NCI-H1092 treated with DMSO at 0.1 percent for 48 hours (cell line): ENCODE results near the gene WWOX.
"Not testable (repeated sequence)": the region's sequence is repeated elsewhere in the genome, so short reads cannot be mapped to it uniquely, and the experiment has no call there.

Experiments used
- DNase-seq: peaks from one replicate; lab custom pipeline; 2025; lab: John Stamatoyannopoulos, UW

Gene WWOX

DNA sequence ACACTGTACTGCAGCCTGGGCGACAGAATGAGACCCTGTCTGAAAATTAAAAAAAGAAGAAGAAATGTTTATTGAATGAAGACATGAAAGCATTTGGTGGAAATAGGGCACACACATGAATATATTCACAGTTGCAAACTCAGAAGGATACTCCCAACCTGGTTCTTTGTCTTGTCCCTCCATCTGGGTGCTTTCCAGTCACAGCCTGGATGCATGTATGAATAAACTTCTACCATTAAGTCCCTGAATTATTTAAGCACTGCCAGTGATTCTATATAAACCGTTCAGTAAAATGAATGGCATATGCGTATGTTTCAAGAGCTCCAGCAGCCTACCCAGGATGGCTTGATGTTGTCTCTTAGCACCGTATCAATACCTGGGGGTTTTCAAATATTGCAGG lies 591.1 kb downstream of the WWOX start:
- no peak for DNase-seq

DNA sequence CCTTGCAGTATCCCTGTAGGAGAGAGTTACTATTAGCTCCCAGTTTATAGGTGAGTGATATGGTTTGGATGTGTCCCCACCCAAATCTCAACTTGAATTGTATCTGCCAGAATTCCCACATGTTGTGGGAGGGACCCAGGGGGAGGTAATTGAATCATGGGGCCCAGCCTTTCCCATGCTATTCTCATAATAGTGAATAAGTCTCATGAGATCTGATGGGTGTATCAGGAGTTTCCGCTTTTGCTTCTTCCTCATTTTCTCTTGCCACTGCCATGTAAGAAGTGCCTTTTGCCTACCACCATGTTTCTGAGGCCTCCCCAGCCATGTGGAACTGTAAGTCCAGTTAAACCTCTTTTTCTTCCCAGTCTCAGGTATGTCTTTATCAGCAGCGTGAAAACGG lies 592.3 kb downstream of the WWOX start:
- not testable (repeated sequence) for DNase-seq

DNA sequence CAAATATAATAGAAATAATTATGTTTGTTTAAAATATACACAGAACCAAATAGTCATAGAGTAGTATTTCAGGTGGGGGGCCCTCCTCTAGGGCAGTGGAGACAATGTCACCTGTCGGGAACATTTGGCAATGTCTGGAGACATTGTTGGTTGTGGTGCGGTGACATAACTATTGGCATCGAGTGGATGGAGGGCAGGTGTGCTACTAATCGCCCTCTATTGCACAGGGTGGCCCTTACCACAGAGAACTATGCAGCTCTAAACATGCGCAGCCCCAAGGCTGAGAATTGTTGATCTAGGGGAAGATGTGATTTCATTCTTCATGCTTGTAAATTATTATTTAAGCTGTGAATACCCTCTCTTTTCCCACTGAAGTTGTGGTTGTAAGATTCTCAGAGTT lies 594.0 kb downstream of the WWOX start:
- DNase-seq = no peak

DNA sequence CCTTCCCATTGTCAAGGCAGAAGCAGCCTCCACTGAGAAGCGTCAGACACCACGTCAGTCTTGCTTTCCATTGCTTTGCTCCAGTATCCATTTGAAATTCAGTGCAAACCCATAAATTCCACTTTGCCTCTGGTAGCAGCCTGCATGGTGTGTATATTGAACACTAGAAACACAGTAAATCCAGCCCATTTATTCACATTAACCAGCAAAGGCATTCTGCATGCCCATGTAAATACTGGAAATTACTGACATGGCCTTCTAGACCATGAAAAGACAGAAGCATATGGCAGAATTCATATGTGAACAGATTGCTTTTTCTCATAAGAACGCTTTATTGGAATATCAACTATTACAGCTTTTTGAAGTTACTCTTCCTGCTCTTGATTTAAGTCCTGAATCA lies 595.0 kb downstream of the WWOX start:
- no peak for DNase-seq

DNA sequence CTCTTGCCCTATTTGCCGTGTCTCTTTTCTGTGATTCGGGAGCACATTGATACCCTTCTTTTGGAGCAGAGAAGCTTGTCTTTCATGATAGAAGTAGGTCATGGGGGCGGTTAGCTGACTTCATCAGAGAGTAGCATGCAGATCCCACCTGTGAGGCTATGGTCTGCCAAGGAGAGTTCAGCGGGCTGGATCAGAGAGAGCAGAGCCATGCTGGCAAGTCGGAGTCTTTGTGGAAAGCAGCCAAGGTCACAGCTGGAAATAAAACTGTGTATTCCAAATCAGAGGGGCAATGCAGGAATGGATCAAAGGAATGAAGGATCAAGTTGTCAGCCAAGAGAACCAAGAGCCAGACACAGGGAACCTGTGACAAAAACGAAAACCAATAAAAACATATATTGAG lies 595.9 kb downstream of the WWOX start:
- peak; percentile 46 for DNase-seq

DNA sequence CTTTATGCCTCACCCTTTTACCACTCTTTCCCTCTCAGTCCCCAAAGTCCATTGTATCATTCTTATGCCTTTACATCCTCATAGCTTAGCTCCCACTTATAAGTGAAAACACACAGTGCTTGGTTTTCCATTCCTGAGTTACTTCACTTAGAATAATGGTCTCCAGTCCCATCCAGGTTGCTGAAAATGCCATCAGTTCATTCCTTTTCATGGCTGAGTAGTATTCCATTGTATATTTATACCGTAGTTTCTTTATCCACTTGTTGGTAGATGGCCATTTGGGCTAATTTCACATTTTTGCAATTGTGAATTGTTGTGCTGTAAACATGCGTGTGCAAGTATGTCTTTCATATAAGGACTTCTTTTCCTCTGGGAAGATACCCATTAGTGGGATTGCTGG lies 597.3 kb downstream of the WWOX start:
- DNase-seq = no peak

DNA sequence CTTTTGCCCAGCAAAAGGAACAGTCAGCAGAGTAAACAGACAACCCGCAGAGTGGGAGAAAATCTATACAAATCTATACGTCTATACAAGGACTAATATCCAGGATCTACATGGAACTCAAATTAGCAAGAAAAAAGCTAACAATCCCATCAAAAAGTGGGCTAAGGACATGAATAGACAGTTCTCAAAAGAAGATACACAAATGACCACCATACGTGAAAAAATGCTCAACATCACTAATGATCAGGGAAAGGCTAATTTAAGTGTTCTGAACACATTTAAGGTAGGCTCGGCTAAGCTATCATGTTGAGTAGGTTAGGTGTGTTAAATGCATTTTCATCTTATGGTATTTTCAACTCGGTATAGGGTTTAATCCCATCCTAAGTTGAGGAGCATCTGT lies 598.0 kb downstream of the WWOX start:
- DNase-seq = no peak

DNA sequence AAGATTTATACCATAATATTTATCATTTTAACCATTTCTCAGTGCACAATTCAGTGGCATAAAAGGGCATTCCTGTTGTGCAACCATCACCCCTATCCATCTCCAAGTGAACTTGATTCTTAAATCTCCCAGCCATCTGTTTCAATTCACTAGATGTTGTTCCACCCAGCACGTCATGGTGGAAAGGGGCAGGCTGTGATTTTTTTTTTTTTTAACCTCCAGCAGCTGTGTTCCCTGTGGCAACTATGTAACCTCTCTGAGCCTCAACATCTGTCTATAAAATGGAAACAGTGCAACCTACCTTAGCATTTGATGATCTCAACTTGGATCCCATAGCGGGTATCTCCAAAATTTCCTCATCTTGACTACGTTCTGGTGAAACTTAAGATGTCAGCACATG lies 604.5 kb downstream of the WWOX start:
- no peak for DNase-seq

DNA sequence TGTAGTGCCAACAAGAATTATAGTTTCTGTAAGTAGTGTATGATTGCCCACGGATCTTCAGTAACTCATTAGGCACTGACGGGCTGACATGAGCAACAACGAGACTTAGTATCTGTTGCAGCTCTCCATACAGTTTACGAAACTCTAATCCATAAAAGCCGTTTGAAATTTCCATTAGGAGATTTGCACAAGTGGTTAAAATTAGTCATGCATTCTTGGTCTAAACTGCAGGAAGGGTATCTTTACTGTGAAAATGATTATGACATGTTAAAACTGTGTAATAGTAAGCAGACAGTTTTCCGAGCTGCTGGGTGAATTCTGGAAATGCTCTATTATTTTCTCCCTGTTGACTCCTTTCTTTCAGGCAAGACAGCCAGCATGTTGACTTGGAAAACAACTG lies 605.0 kb downstream of the WWOX start:
- DNase-seq = no peak

DNA sequence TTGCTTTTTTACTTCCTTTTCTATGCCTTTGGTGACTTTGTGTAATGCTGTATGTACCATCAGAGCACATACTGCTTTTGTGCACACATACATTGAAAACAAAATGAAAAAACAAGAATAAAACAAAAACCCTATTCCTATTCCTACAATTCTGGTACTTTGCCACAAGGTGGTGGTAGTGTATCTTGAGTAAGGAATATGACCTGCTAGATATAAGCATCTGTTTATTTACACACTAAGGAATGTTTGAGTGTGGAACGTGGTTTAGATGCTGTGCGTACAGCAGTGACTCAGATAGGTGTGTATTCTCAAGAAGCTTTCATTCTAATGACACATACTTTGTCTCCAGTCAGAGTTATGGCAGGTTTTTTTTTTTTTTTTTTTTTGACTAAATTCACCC lies 606.2 kb downstream of the WWOX start:
- DNase-seq = no peak

DNA sequence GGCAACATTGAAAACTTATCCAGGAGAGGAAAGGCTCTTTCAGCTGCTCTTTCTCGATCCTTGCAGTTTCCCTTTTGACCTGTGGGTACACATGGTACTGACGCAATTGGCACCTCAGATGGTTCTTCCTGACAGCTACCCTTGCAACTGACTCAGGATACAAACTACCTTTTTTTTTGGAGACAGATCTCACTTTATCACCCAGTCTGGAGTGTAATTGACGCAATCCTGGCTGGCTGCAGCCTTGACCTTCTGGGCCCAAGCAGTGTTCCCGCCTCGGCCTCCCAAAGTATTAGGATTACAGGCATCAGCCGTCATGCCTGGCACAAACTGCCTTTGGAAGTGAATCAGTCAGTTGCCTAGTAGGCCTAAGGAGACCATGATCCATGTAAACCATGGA lies 607.2 kb downstream of the WWOX start:
- no peak for DNase-seq

DNA sequence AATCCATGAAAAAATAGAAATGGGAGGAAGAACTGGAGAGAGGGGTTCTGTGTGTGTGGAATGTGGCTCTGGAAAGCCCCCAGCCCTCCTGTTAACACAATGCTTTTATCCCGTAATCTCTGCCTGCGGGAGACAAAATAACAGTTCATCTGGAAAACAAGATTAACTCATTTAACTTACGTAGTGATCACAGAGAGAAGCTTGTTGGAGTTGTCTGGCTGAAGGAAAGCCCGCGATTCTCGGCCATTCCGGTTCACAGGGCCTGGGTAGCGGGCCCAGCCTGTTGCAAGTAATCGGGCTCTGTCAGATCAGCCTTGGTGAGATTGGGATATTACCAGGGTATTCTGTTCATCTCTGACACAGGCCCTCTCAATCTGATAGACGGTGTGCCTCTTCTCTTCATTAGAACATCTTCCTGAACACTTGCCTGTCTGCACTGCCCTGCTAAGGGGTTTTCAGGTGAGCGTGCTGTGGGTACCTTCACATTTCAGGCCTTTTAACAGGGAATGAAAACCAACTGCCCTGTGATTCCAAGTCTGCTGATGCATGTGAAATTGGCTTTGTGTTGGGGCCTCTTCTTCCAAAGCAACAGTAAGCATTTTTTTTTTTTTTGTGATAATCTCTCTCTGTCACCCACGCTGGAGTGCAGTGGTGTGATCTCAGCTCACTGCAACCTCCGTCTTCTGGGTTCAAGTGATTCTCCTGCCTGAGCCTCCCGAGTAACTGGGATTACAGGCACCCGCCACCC lies 609.9 kb downstream of the WWOX start:
- no peak for DNase-seq

DNA sequence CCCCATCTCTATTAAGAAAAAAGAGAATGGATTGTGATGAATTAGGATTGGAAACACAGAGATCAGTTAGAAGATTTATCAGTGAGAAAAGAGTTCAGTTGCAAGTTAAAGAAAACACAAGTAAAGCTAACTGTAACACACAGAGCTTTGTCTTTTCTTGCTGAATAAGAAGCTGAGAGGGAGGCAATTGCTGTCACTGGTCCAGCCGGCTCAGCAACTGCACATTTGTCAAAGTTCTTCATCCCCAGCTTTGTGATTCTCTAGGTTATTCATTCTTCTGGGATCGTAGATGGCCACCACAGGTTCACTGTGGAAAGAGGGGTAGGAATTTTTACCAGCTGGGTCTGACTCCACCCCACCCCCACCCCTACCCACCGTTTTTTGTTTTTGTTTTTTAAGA lies 615.7 kb downstream of the WWOX start:
- DNase-seq = no peak

DNA sequence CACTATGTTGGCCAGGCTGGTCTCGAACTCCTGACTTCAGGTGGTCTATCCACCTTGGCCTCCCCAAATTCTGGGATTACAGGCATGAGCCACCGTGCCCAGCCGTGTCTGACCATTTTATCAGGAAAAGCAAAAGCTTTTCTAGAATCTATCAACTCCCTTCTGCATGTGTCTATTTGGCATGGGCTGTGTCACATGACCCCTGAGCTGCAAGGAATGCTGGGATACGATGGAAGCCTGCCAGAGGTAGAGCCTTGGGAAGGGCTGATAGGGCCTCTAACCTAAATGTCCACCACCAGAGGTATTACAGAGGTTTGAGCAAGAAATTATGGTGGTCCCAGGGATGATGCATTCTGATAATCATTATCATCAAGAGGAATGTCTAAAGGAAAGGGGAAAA lies 616.2 kb downstream of the WWOX start:
- no peak for DNase-seq

DNA sequence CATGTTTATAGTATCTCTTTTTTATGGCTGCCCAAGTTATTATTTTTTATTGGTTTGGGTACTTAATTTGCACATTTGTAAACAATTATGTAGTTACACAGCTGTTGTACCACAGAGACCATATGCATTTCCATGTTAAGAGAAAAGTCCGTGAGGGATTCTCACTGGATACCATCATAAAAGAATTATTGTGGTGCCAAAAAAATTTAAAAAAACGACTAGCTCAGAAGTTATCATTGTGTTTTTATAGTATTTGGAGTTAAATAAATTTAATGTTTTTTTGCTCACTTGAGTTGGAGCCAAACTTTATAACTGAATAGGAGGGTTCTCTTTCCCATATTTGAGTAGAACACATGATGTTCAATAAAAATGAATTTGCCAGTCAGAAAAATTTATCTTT lies 618.7 kb downstream of the WWOX start:
- DNase-seq = no peak

DNA sequence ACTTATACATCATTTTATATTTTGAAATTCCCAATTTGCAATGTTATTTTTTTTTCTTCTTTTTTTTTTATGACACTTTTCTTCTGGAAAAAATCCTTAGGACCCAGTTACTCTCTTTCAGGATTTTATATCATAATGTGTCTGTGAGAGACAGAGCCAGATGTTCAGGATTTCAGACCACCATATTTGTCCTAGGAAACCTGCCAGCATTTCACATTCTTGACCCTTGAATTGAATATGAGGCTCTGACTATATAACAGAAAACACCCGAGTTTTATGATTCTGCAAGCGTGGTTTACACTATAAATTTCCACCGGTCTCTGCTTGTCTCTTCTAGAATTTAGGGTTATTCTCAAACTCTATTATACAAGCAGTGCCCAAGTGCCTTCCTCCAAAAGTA lies 621.0 kb downstream of the WWOX start:
- DNase-seq = no peak

DNA sequence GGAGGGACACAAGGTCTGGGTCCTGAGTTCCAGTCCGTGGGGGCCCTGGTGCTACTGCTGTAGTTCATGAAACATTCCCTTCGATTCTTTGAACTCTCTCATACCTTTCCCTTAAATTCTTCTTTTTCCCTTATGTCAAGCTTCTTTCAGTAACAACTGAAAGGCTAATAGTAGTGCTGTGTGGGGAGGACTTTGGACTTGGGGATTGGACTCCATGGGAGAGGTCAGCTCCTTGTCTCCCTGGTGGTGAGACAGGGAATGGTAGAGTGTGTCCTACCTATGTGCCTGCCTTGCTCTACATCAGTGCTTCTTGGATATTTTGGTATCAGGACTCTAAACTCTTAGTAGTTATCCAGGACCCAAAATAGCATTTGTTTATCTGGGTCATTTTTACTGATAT lies 628.1 kb downstream of the WWOX start:
- no peak for DNase-seq

DNA sequence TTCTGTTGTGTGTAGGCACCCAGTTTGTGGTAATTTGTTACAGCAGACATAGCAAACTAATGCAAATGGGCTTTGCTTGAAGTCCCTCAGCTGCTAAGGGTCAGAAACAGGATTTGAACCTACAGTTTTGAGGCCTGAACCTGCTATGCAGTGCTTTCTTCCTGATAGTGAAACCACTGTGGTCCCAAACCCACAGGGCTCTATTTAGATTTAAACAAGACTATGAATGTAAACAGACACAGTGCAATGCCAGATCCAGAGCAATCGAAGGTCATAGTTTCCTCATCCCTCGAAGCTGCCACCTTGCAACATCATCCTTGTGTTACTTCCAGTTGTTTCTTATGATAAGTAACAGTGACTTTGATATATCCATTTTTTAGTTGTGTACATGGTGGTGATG lies 630.2 kb downstream of the WWOX start:
- no peak for DNase-seq

DNA sequence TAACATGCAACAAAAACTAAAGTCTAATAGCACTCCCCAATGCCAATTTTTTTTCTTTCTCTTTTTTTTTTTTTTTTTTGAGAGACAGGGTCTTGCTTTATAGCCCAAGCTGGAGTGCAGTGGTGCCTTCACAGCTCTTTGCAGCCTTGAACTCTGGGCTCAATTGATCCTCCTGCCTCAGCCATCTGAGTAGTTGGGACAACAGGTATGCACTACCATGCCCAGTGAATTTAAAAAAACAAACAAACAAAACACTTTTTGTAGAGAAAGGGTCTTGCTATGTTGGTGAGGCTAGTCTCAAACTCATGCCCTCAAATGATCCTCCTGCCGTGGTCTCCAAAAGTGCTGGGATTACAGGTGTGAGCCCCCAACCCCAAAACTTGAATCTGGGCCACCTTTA lies 632.3 kb downstream of the WWOX start:
- no peak for DNase-seq

DNA sequence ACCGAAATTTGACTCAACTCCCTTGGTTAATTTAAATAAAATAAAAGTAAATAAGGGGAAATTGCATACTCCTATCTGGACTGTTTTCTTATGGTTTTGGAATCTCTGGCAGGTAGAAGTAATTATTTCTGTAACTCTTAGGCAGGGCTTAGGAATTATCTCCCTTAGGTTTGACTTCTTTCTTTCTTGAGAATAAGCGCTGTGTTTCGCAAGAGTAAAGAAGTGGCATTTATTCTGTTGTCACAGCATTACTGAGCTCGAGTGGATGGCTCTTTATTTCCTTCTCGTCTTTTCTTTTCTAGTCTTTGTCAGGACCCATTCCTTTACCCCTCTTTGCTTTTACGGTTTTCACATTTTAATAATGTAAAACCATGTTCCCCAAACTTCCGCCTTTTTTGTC lies 633.2 kb downstream of the WWOX start:
- no peak for DNase-seq

DNA sequence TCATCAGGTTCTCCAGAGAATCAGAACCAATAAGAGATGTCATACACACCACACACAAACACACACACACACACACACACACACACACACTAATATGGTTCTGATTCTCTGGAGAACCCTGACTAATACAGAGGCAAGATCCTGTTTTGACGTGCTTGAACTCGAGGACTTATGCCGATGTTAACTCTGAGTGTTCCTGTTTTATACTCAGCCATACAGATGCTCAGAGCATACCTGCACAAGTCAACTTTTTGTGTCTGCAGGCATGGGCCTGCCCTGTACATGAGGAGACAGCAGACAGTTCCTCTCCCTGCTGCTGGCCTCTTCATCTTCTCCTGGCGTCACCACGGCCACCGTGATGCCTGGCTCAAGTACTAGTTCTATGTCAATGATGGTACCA lies 635.9 kb downstream of the WWOX start:
- DNase-seq = no peak

DNA sequence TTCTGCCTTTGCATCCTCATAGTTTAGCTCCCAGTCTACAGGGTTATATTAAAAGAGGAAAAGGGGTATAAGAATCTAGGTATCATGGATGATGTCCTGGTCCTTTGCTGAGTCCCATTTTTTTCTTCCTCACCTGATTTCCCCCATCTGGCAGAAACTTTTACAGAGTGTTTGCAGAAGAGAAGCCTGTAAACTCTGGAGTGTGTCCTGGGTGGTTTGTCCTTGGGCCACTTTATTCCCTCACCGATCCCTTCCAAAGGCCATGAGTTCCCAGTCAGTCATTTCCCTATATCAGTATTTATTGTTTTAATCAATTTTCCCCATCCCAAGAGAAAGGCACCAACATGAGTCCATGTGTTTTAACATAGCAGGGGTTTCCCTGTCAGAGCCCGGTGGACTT lies 638.2 kb downstream of the WWOX start:
- no peak for DNase-seq

DNA sequence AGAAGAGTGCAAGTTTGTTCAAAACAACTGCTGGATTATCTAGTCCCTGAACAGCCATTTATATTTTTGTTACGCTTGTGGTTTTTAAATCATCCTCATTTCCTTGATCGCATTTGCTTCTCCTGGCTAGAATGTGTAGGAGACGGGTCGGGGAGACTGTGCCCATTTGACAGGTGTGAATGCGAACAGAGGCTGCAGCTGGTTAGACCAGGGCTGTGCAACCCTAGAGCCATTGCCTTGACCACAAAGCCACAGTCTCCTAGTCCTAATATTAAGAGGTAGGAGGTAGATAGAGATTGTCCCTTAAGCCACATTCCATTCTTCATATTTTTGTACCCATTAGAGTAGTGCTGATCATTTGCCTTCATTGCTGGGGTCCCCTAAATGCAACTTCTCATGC lies 639.1 kb downstream of the WWOX start:
- DNase-seq = no peak

DNA sequence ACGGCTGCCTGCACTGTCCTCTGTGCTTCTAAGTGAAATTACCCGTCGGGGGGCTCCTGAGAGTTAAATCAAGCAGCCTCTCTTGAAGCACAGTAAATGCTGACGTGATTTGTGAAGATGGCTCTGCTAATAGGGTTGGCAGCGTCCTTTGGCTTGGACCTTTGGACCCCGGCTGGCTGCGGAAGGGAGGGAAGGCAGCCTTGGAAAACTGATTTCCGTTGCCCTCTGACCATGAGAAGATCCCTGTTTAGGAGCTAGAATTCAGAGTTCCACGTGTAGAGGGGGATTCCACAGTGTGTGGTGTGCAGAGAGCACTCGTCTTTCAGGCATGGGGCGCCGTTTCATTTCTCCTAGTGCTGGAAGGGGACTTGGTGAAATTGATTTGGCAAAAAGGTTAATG lies 640.8 kb downstream of the WWOX start:
- DNase-seq = no peak
